Kidney (tissue), 14 donors: ENCODE measurements around the gene PDLIM7. TPM values are rescaled to one million over a fixed set of nuclear protein-coding genes. Genes with fewer than 3 reads are reported as not detected.

Experiments used
- DNase-seq, 5 donors: peaks; one replicate each; pipeline ENCODE4 v3.0.0-alpha.2; 2013 to 2020
- FAIRE-seq: peaks from 2 replicates; lab custom pipeline; 2012; peaks lifted over from hg19 to GRCh38; lab: Jason Lieb, UNC
- H3K27ac ChIP-seq, 2 donors: one replicate each; pipeline ENCODE4 v1.7.0; 2013; ENCODE audit warnings: low read depth in 2 of 2, low read length in 2 of 2, inconsistent platforms in 1 of 2
- H3K27me3 ChIP-seq: one replicate; pipeline ENCODE4 v1.7.1; 2013; ENCODE audit warnings: low read length, inconsistent platforms; ENCODE audit not compliant: control insufficient read depth, insufficient read depth
- H3K36me3 ChIP-seq, 3 donors: one replicate each; pipeline versions ENCODE4 v1.7.0 to v1.7.1; 2013; ENCODE audit warnings: low read length in 3 of 3, control low read depth in 1 of 3, inconsistent platforms in 1 of 3; ENCODE audit not compliant: insufficient read depth in 3 of 3, control insufficient read depth in 2 of 3
- H3K4me1 ChIP-seq, 3 donors: one replicate each; pipeline versions ENCODE4 v1.7.0 to v1.7.1; 2013; ENCODE audit warnings: low read length in 3 of 3, inconsistent platforms in 1 of 3, low read depth in 1 of 3; ENCODE audit not compliant: control insufficient read depth in 2 of 3, insufficient read depth in 2 of 3
- H3K4me3 ChIP-seq, 3 donors: one replicate each; pipeline versions ENCODE4 v1.7.0 to v1.8.1; 2013; ENCODE audit warnings: low read length in 3 of 3, control low read depth in 1 of 3, inconsistent platforms in 1 of 3
- H3K9ac ChIP-seq, 3 donors: one replicate each; pipeline versions ENCODE4 v1.7.0 to v1.7.1; 2013; ENCODE audit warnings: low read length in 3 of 3, control low read depth in 1 of 3, inconsistent platforms in 1 of 3
- H3K9me3 ChIP-seq, 3 donors: one replicate each; pipeline versions ENCODE4 v1.7.0 to v1.7.1; 2013; ENCODE audit warnings: low read length in 3 of 3, control low read depth in 1 of 3, inconsistent platforms in 1 of 3; ENCODE audit not compliant: control insufficient read depth in 2 of 3, insufficient read depth in 1 of 3
- intact Hi-C: fragments of 100-400 bp; cut with DNase I; formaldehyde crosslinking; loops from one replicate; pipeline ENCODE4 v1.11.1; 2022
- polyA plus RNA-seq: library from polyadenylated mRNA; stranded (reverse); fragments of 350-450 nt; fragmentation: Illumina TruSeq; extraction: RNeasy Lipid Tissue Mini Kit (QIAGEN cat#74804); gene quantifications from one replicate; pipeline ENCODE4 v1.2.3, GENCODE V29; 2014; ENCODE audit warnings: low read depth, low replicate concordance; ENCODE audit not compliant: insufficient read depth
- total RNA-seq: library from RNA; stranded (reverse); fragmentation: NEBNext Ultra II Directional; extraction: Animal tissue kit (Norgen Biotek cat#: 25700); gene quantifications from one replicate; pipeline ENCODE4 v1.2.1, GENCODE V29; 2021
- TF ChIP-seq, protein P1 (sequence below): IDR thresholded peaks from 3 replicates; pipeline ENCODE4 v1.5.1; 2012; ENCODE audit warnings: mild to moderate bottlenecking, moderate library complexity, borderline replicate concordance; ENCODE audit not compliant: insufficient read depth; ENCODE audit errors: extremely low read depth
- donor health status: control.
- donor health status: control.
- donor health status: control.
- donor health status: control.
- donor health status: control.
- donor health status: DM: yes; HTN: yes; CAD: no.
- donor health status: Normal renal cell carcinoma (clear cell type).

PDLIM7 gene
- total and polyA plus RNA-seq, 2 donors from 2014 or later: 46.4 to 89.7 TPM

DNA sequence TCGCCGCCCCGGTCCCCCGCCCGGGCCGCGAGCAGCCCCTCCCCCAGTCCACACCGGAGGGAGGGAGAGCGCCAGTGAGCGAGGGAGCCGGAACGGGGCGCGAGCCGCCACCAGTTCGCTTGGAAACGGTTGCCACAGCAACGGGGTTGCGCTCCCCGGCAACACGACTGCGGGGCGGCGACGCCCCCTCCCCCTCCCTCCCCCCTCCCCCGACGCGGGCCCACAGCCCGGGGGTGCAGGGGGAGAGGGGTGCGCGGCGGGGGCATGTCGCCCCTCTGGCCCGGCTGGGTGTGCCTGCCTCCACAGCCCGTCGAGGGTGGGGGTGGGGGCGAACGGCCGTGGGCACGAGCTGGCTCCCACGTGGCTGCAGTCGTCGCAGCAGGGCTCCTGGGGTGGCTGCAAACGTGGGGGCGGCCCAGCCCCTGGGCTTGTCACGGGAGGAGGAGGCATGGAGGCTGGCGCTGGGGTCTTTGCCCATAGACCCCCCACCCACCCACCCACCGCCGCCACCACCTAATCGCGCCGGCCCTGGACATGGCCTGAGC, 50.3 kb downstream of the PDLIM7 start:
- FAIRE-seq (no peak), DNase-seq (peak; percentile 83 to 92 (median 89))
- TF ChIP-seq, protein P1, sequence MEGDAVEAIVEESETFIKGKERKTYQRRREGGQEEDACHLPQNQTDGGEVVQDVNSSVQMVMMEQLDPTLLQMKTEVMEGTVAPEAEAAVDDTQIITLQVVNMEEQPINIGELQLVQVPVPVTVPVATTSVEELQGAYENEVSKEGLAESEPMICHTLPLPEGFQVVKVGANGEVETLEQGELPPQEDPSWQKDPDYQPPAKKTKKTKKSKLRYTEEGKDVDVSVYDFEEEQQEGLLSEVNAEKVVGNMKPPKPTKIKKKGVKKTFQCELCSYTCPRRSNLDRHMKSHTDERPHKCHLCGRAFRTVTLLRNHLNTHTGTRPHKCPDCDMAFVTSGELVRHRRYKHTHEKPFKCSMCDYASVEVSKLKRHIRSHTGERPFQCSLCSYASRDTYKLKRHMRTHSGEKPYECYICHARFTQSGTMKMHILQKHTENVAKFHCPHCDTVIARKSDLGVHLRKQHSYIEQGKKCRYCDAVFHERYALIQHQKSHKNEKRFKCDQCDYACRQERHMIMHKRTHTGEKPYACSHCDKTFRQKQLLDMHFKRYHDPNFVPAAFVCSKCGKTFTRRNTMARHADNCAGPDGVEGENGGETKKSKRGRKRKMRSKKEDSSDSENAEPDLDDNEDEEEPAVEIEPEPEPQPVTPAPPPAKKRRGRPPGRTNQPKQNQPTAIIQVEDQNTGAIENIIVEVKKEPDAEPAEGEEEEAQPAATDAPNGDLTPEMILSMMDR: no peak
- H3K4me3 ChIP-seq: peak overlapping the region in 1 of 3 donors; percentile 25
- intact Hi-C loops: no loop called here
- H3K27me3 ChIP-seq: no peaks in the 10 kb centered on the region
- H3K9ac ChIP-seq: no peak overlapping the region
- H3K4me1 ChIP-seq: peaks cover 0 to 11% (median 6%) of the 10 kb centered on the region in 3 donors
- H3K9me3 ChIP-seq: no peaks in the 10 kb centered on the region
- no peaks in the 10 kb centered on the region for H3K36me3 ChIP-seq
- no peak overlapping the region for H3K27ac ChIP-seq

DNA sequence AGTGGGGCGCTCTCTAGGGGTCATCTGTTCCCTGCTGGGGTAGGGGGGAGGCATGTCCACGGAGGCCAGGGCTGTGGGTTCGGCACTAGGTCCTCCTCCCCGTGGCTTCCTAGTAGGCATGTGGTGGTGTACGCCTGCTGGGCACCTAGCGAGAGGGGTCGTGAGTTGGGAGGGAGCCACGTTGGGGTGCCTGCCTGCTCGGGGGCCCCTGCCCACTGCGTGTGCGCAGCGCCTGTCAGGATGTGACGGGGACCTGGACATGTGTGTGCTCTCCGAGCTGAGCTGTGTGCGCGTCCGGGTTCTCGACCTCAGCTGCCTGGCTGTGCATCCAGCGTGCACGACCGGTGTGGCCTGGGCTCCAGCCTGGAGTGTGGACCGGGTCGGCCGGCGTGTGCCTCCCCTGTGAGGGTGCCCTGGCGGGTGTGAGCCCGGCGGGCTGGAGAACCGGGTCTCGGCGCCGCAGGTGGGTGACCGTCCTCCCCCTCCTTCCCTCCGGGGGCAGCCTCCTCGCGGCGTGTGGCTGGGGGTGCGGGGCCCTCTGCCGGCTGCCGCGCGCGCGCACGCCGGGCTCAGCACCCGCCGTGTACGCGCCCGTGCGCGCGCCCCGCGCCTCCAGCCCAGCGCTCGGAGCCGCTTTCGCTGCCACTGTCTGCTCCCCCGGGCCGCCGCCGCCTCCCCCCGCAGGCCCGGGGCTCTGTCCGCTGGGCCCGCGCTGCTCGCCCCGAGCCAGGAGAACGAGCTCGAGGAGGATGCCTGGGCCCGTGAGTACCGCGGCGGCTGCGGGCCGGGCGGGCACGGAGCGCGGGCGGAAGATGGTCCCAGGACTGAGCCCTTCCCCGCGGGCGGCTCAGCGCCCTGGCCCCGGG, 51.0 kb downstream of the PDLIM7 start, which contains the start of gene PRR7:
Gene PRR7 (plus strand): TSS at position 615 of the 866 bp plus-strand sequence. CDS start 8,254 bp downstream, outside the sequence.
- DNase-seq (peak; percentile 71 to 91 (median 81)), FAIRE-seq (no peak)
- Histone ChIP-seq H3K27ac (no peak within 1 kb of the TSS), H3K9me3 (no peaks in the 10 kb centered on the region), H3K9ac (peak within 1 kb of the TSS in 1 of 3 donors; percentile 19), H3K27me3 (no peaks in the 10 kb centered on the region), H3K4me3 (peak within 1 kb of the TSS in 2 of 3 donors; percentile 31 to 48), H3K36me3 (no peaks in the 10 kb centered on the region), H3K4me1 (peaks cover 0 to 11% (median 6%) of the 10 kb centered on the region in 3 donors)
- TF ChIP-seq, protein P1: no peak
- intact Hi-C loops: no loop called here

DNA sequence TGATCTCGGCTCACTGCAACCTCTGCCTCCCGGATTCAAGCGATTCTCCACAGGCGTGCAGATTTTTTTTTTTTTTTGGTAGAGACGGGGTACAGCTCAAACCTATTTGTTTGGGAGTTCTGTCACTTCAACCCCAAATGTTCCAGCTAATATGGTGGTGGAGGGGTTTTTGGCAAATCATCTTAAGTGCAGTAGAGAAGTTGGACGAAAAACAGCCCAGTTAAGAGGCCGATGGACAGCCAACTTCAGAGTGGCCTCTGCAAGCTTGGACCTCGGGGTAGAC, 51.5 kb downstream of the PDLIM7 start:
- TF ChIP-seq, protein P1: no peak
- no peaks in the 10 kb centered on the region for H3K9me3 ChIP-seq
- no peak overlapping the region for H3K27ac ChIP-seq
- H3K27me3 ChIP-seq: no peaks in the 10 kb centered on the region
- FAIRE-seq: no peak
- H3K36me3 ChIP-seq: no peaks in the 10 kb centered on the region
- peak overlapping the region in 1 of 3 donors; percentile 48 for H3K4me3 ChIP-seq
- intact Hi-C loops: no loop called here
- H3K9ac ChIP-seq: peak overlapping the region in 1 of 3 donors; percentile 19
- H3K4me1 ChIP-seq: peaks cover 0 to 11% (median 6%) of the 10 kb centered on the region in 3 donors
- no peak for DNase-seq
